Nephron progenitor cell (in vitro differentiated cells): ENCODE measurements around the gene ZNF236.

Source experiments
- DNase-seq: peaks from one replicate; pipeline ENCODE4 v3.0.0; 2021
- H3K27ac Mint-ChIP-seq: 2 replicates; pipeline ENCODE4 v1.8.0; 2021; ENCODE audit warnings: mild to moderate bottlenecking, moderate library complexity, mixed read lengths
- H3K27me3 Mint-ChIP-seq: 2 replicates; pipeline ENCODE4 v1.8.0; 2021; ENCODE audit warnings: mild to moderate bottlenecking, low read depth, mixed read lengths; ENCODE audit not compliant: poor library complexity
- H3K36me3 Mint-ChIP-seq: 2 replicates; pipeline ENCODE4 v1.8.0; 2021; ENCODE audit warnings: low read depth, mixed read lengths
- H3K4me1 Mint-ChIP-seq: 2 replicates; pipeline ENCODE4 v1.8.0; 2021; ENCODE audit warnings: mixed read lengths
- H3K4me3 Mint-ChIP-seq: 2 replicates; pipeline ENCODE4 v1.8.0; 2021; ENCODE audit warnings: mild to moderate bottlenecking, moderate library complexity, mixed read lengths
- H3K9me3 Mint-ChIP-seq: 2 replicates; pipeline ENCODE4 v1.8.0; 2021; ENCODE audit warnings: mild to moderate bottlenecking, moderate library complexity, mixed read lengths
- TF ChIP-seq, protein P1 (sequence below): fragments of 200-600 bp; sonication (generic); IDR thresholded peaks from 2 replicates; pipeline ENCODE4 v1.5.0; 2021; ENCODE audit warnings: antibody characterized with exemption

ZNF236 gene

DNA sequence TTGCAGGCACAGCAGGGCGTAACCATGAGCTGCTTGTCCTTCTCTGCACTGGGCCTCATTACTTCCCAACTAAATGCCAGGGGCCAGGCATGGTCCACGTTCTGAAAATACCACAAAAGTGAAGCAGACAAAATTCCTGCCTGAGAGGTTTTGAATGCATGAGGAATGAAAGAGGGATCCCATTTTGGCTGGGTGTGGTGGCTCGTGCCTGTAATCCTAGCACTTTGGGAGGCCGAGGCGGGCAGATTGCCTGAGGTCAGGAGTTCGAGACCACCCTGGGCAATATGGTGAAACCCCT lies 170.7 kb downstream of the ZNF236 start:
- H3K27ac Mint-ChIP-seq: no peak overlapping the region
- peaks cover 12% of the 10 kb centered on the region for H3K27me3 Mint-ChIP-seq
- no peak for DNase-seq
- H3K4me3 Mint-ChIP-seq: no peak overlapping the region
- H3K36me3 Mint-ChIP-seq: no peaks in the 10 kb centered on the region
- TF ChIP-seq, protein P1, sequence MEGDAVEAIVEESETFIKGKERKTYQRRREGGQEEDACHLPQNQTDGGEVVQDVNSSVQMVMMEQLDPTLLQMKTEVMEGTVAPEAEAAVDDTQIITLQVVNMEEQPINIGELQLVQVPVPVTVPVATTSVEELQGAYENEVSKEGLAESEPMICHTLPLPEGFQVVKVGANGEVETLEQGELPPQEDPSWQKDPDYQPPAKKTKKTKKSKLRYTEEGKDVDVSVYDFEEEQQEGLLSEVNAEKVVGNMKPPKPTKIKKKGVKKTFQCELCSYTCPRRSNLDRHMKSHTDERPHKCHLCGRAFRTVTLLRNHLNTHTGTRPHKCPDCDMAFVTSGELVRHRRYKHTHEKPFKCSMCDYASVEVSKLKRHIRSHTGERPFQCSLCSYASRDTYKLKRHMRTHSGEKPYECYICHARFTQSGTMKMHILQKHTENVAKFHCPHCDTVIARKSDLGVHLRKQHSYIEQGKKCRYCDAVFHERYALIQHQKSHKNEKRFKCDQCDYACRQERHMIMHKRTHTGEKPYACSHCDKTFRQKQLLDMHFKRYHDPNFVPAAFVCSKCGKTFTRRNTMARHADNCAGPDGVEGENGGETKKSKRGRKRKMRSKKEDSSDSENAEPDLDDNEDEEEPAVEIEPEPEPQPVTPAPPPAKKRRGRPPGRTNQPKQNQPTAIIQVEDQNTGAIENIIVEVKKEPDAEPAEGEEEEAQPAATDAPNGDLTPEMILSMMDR: no peak
- H3K9me3 Mint-ChIP-seq: peaks cover 2% of the 10 kb centered on the region
- peaks cover 62% of the 10 kb centered on the region for H3K4me1 Mint-ChIP-seq

DNA sequence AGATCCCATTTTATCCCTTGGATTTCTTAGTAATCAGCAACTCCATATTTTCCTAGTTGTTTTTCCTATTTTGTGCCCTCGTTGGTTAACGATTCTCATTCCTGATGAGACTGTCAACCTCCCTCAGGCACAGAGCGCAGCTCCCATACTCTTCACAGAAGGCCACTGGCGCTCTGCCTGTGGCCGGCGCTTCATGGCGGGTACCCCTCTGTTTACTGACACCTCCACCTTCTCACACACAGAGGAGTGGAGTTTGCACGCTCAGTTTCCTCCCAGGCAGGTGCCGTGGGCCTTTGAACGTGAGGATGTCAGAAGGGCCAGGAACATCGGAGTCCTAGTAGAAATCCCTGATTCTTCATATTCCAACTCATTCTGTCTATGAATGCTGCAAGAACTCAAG lies 171.2 kb downstream of the ZNF236 start:
- TF ChIP-seq, protein P1: no peak
- H3K27ac Mint-ChIP-seq: no peak overlapping the region

DNA sequence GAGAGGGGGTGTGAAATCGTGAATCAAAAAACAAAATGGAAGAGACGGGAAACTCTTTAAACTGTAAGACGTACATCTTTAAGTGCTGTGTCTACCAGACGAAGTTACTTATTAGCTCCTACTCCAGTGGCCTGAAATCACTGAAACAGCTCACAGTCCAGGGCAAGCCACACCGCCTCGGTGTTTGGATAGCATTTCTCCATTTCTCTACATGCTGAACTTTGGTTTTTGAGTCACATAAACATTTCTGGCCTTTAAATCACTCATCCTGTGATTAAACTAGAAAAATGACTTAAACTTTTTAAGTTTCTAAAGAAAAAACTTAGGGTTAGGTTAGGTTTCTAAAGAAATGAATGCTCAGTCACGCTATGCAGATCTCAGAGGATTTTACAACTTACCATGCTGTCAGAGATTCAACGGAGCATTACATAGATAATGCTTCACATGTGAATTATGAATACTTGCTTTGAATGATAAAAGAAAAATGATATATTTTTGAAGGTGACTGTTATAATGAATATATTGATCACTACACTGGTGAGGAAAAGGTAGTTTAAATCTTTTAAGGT lies 171.8 kb downstream of the ZNF236 start:
- no peak for DNase-seq
- TF ChIP-seq, protein P1: no peak
- Mint-ChIP-seq H3K9me3 (peaks cover 5% of the 10 kb centered on the region), H3K27me3 (peaks cover 9% of the 10 kb centered on the region), H3K4me3 (no peak overlapping the region), H3K27ac (no peak overlapping the region), H3K4me1 (peaks cover 68% of the 10 kb centered on the region), H3K36me3 (no peaks in the 10 kb centered on the region)

More for the DNA sequence above, 171.2 kb downstream of the ZNF236 start:
- H3K27me3 Mint-ChIP-seq: peaks cover 9% of the 10 kb centered on the region
- no peak overlapping the region for H3K4me3 Mint-ChIP-seq
- H3K4me1 Mint-ChIP-seq: peaks cover 64% of the 10 kb centered on the region
- H3K36me3 Mint-ChIP-seq: no peaks in the 10 kb centered on the region
- no peak for DNase-seq
- H3K9me3 Mint-ChIP-seq: peaks cover 5% of the 10 kb centered on the region

DNA sequence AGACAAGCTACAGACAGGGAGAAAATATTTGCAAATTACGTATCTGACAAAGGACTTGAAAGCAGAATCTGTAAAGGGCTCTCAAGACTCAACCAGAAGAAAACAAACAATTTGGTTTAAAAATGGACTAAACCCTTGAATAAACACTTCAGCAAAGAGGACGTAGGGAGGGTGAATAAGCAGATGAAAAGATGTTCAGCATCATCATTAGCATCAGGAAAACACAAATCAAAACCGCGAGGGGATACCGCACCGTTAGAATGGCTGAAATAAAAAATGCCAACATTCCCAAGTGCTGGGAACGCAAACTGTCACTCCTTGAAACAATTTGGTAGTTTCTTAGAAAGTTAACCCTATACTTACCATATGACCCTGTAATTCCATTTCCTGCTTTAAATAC lies 173.5 kb downstream of the ZNF236 start:
- Mint-ChIP-seq H3K27me3 (peaks cover 12% of the 10 kb centered on the region), H3K4me3 (no peak overlapping the region), H3K9me3 (peaks cover 5% of the 10 kb centered on the region), H3K27ac (no peak overlapping the region), H3K36me3 (no peaks in the 10 kb centered on the region), H3K4me1 (peaks cover 70% of the 10 kb centered on the region)
- TF ChIP-seq, protein P1: no peak
- DNase-seq: no peak

DNA sequence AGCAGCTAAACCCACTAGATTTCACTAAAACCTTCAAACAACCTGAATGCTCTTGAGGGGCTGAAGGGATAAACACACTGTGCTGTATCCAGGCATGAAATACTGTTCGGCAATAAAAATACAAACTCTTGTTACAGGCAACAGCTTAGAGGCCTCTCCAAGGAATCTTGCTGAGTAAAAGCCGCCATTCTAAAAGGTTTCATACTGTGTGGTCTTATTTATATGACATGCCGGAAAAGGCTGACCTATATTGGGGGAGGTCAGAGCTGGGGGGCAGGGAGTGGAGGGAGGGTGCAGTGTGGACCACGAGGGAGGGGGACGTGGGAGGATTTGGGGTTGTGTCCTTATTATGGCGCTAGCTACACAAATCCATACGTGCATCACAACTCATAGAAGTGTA lies 174.1 kb downstream of the ZNF236 start:
- Mint-ChIP-seq H3K27me3 (peaks cover 15% of the 10 kb centered on the region), H3K9me3 (peaks cover 5% of the 10 kb centered on the region), H3K27ac (no peak overlapping the region), H3K4me1 (peaks cover 64% of the 10 kb centered on the region), H3K36me3 (no peaks in the 10 kb centered on the region), H3K4me3 (no peak overlapping the region)
- no peak for DNase-seq
- TF ChIP-seq, protein P1: no peak

DNA sequence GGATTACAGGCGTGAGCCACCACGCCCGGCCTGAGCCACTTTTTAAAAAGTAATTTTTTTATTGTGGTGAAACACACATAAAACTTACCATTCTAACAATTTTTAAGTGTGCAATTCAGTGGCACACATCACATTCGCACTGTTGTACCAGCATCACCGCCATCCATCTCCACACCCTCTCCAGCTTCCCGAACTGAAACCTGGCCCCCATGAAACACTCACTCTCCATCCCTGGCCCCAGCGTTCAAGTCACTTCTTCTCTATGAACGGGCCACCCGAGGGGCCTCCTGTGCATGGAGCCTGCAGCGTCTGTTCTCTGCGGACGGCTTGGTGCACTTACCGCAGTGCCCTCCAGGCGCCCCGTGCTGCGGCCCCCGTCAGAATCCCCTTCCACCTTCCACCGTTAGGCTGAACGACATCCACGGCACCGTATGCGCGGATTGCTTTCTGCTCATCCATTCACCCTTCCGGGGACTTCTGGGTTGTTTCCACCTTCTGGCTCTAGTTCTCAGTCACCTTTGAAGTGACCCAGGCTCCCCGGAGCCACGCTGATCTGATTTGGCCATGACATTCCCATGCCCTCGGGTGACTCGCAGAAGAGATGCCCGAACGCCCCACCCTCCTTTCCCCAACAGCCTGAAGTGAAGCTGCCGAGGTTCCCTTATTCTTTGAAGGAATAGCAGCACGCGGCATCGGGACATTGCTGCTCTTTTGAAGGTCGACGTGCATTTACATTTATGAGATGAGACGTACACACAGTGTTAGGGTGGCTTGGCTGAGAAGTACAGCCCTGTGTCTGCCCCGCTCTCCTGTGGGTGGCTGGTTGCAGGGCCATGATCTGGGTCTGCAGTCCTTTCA lies 175.8 kb downstream of the ZNF236 start:
- TF ChIP-seq, protein P1: no peak
- Mint-ChIP-seq H3K27ac (peak overlapping the region; percentile 91), H3K36me3 (no peaks in the 10 kb centered on the region), H3K27me3 (peaks cover 11% of the 10 kb centered on the region), H3K9me3 (peaks cover 5% of the 10 kb centered on the region), H3K4me3 (no peak overlapping the region), H3K4me1 (peaks cover 65% of the 10 kb centered on the region)
- DNase-seq: no peak
